Stimulated activated CD4-positive, alpha-beta T cell treated with anti-CD3 and anti-CD28 coated beads, Interleukin-2, amount 100 ng/mL, for 4 hours (primary cell): ENCODE results near the gene COX19.
"Not testable (repeated sequence)": the region's sequence is repeated elsewhere in the genome, so short reads cannot be mapped to it uniquely, and the experiment has no call there.

Experiments used
- DNase-seq: peaks from one replicate; pipeline ENCODE4 v3.0.0-alpha.2; 2020; ENCODE audit warnings: low read depth

The COX19 gene

GRCh38 chr7:924541-925231 is 50.7 kb downstream of the COX19 start:
- DNase-seq, result no peak

DNA sequence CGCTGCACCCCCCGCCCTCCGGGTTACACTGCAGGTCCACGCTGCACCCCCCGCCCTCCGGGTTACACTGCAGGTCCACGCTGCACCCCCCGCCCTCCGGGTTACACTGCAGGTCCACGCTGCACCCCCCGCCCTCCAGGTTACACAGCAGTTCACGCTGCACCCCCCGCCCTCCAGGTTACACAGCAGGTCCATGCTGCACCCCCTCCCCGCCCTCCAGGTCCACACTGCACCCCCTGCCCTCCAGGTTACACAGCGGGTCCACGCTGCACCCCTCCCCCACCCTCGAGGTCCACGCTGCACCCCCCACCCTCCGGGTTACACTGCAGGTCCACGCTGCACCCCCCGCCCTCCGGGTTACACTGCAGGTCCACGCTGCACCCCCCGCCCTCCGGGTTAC is 51.3 kb downstream of the COX19 start:
- not testable (repeated sequence) for DNase-seq

DNA sequence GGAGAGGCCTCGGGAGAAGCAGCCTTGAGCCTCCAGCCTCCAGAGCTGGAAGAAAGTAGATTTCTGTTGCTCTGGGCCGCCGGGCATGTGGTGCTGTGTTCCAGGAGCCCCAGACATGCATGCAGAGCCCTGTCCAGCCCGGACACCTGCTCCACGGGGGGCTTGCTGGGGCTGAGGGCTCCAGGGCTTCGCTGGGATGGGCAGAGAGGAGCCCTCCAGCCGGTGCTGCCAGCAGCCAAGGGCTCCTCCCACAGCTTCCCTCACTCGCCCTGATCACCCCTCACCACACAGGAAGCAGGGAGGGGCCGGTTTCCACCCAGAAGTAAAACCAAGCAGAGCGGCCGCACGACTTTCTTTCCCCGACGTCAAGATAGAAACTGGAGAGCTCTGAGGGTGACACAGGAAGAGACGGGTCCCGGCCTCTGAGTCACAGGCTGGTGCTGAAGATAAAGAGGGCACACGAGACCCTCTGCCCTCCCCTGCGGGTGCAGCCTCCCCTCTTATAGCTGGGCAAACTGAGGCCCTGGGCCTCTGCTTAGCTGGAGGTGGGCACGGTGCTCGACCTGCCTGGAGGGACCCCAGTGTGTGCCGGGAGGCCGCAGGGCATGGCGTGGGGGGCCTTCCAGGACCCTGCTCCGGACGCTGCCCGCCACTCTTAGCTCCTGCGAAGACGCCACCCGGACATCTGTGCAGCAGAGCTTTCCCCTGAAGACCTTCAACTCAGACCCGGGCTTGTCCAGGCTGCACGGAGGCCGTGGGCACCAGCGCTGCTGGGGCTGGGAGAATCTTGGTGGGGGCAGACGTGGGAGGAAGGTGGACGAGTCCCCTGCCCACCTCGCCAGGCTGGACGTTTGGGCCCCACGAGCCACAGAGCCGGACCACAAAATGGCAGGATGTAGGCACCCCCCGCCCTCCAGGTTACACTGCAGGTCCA is 52.0 kb downstream of the COX19 start:
- DNase-seq, result peak; percentile 91

DNA sequence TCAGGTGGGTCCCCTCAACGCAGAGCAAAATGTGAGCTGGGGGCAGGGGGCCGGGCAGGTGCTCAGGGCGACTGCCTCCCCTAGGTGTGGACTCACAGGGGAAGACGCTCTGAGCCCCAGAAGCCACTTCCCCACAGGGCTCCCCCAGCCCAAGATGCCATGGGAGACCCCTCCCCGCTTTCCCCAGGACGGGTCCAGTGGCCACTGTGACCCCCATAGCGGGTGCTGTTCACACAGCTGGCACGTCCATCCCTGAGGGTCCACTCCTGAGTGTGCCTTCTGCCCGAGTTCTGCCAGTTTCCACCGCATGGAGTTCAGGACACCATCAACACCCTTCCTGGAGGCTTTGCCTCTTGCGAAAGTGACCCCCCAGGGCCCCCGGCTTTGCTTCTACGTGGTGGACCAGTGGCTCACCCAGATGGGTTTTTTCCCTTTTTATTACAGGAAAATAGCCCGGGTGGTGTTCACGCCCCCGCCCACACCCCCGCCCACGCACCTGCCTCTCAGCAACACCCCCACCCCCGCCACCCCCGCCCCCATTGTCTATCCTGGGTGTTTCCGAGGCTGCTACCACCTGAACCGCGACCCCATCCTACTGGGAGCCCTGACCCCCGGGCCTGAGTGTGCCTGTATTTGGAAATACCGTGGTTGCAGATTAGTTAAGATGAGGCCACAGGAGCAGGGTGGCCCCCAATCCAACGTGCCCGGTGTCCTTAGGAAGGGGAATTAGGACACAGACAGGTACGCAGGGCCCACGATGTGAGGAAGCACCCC is 52.8 kb downstream of the COX19 start:
- DNase-seq, result peak; percentile 36

DNA sequence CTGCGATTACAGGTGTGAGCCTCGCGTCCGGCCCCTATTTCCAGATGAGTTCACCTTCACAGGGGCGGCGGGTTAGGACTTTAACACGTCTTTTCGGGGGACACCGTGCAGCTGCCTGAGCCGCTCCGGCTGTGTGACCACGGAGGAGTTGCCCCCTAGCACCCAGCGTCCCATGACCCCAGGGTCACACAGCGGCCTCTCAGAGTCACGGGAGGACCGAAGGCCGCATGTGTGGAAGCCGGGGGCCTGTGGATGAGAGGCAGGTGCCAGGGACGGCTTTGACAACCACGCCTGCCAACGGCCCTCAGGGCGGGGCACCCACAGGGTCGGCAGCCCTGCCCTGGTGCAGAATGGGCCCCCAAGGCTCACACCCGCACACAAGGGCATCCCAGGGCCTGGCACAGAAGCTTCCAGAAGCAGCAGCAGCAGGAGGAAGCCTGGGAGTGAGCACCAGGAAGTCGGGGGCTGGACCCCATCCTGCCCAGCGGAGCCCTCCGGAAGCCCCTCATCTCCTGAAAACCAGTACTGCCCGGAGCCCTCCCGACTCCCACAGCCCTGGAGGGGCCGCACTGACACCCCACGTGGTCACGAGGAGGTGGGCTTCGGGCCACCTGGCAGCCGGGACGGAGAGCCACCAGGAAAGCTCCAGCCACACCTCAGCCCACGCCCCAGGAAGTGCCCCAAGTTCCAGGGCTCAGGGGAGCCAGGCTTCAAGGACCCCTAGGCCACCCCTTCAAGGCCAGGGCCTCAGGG is 53.6 kb downstream of the COX19 start:
- DNase-seq, result no peak

GRCh38 chr7:921071-921461 is 54.3 kb downstream of the COX19 start:
- DNase-seq, result no peak

DNA sequence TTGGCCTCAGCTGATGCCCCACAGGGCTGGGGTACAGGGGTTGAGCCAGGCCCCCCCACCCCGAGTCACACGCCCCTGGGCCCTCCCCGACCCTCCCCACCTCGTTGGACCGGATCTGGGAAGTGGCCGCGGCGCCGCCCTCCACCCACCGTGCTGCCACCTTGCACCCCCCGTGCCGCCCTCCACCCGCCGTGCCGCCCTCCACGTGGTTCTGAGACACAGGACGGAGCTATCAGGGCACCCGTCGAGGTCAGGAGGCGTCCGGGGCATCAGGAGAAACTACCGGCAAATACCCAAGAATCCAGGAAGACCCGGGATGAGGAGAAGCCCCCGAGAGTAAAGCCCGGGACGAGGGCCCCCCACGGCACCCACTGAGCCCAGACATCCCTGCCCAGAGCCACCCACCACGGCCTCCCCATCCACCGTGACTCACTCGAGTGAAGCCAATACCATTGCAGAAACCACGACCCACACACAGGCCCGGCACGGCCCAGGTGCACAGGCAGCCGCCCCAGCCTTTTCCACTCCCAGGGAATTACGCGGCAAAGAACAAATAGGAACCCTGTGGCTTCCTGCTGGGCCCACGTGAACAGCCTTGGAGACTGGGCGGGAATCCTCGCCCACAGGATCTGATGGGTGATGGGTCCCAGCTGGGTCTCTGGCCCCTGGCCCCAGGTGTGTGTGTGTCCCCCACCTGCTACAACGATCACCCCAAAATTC is 54.8 kb downstream of the COX19 start:
- no peak for DNase-seq

DNA sequence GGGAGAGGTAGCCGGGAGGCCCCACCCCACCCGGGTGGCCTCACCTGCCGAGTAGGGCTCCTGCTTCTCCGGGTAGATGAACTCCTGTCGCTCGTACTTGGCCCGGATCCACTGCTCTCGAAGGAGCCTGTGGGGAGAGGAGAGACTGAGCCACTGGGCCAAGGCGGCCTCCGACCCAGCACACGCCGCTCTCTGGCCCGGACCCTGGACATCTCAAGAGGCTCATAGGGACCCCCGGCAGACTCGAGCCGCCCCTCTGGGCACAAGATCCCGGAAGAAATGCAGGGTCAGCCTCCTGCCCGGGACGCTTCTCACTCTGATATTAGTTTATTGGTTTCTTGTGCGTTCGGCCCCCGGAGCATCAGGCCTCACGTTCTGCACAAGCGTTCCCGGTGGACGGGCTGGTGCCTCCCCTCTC is 55.4 kb downstream of the COX19 start:
- no peak for DNase-seq

DNA sequence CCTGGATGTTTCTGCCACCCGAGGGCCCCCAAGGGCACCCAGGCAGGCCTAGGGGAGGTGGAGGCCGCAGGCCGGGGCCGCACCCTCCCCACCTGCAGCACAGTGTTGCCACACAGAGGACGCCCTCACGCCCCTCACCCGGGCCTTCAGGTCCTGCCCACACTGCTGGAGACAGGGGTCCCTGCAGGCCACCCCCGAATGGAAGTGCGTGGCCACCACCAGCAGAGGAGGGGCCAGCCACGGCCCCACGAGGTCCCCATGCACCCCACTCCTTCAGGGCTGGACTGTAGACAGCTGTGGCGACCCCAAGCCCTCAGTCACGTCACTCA is 56.3 kb downstream of the COX19 start:
- no peak for DNase-seq

GRCh38 chr7:918441-919113 is 56.8 kb downstream of the COX19 start:
- no peak for DNase-seq

GRCh38 chr7:918118-918425 is 57.3 kb downstream of the COX19 start:
- DNase-seq, result no peak

GRCh38 chr7:917255-918117 is 57.9 kb downstream of the COX19 start:
- no peak for DNase-seq

DNA sequence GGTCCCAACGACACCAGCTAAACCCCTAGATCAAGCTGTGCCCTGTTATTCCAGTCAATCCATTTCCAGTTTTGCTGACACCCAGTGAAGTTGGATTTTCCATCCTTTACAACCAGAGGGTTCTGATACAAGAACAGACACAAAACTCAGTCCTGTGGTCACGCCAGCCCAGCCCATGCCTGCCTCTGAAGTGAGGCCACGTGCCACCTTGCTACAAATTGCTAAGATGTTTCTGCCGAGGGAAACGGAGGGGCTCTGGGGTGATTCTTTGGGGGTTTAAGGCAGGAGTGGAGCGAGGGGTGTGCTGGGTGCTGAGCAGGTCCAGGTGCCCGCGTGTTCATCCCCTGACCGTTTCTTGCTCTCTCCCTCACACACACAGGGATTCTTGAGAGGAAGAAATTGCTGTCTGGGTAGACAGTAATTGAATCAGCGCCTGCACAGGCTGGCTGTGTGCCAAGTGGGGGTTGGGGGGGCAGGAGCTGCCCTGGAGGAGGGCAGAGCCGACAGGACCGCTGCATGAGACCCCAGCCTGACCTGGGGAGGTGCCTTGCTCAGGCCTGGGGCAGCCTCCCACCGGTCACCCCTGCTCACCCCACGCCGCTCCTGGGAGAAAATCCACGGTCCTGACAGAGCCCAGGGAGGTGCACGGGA is 58.9 kb downstream of the COX19 start:
- DNase-seq, result no peak
